Liver (tissue), 9 donors: Measurements from ENCODE around the gene TSC22D2. TPM values are rescaled to one million over a fixed set of nuclear protein-coding genes. Genes with fewer than 3 reads are reported as not detected.

Experiments
- DNase-seq: peaks from one replicate; pipeline ENCODE4 v3.0.0-alpha.2; 2017; ENCODE audit warnings: low spot score
- H3K27ac ChIP-seq, 2 donors: one replicate each; pipeline ENCODE4 v1.7.0; 2013; ENCODE audit warnings: inconsistent platforms in 2 of 2, low read length in 2 of 2, control low read depth in 1 of 2, low read depth in 1 of 2, mild to moderate bottlenecking in 1 of 2
- H3K27me3 ChIP-seq, 4 donors: one replicate each; pipeline versions ENCODE4 v1.6.1 to v1.7.0; 2013; ENCODE audit warnings: low read length in 3 of 4, inconsistent platforms in 1 of 4, mild to moderate bottlenecking in 1 of 4, moderate library complexity in 1 of 4; ENCODE audit not compliant: control insufficient read depth in 4 of 4, insufficient read depth in 4 of 4
- H3K36me3 ChIP-seq, 4 donors: one replicate each; pipeline versions ENCODE4 v1.6.1 to v1.7.0; 2013; ENCODE audit warnings: low read length in 3 of 4, mild to moderate bottlenecking in 3 of 4, low read depth in 1 of 4, moderate library complexity in 1 of 4; ENCODE audit not compliant: control insufficient read depth in 4 of 4, insufficient read depth in 3 of 4
- H3K4me1 ChIP-seq, 4 donors: one replicate each; pipeline versions ENCODE4 v1.6.1 to v1.7.0; 2013; ENCODE audit warnings: low read length in 3 of 4, mild to moderate bottlenecking in 3 of 4, moderate library complexity in 1 of 4; ENCODE audit not compliant: control insufficient read depth in 4 of 4, insufficient read depth in 4 of 4
- H3K4me3 ChIP-seq, 3 donors: one replicate each; pipeline versions ENCODE4 v1.6.1 to v1.7.0; 2013; ENCODE audit warnings: low read length in 3 of 3, control low read depth in 1 of 3, low read depth in 1 of 3, mild to moderate bottlenecking in 1 of 3
- H3K9ac ChIP-seq, 2 donors: one replicate each; pipeline ENCODE4 v1.7.0; 2013; ENCODE audit warnings: low read length in 2 of 2, mild to moderate bottlenecking in 2 of 2, moderate library complexity in 2 of 2, control low read depth in 1 of 2, low read depth in 1 of 2
- H3K9me3 ChIP-seq, 4 donors: one replicate each; pipeline versions ENCODE4 v1.6.1 to v1.7.0; 2013; ENCODE audit warnings: low read length in 3 of 4; ENCODE audit not compliant: control insufficient read depth in 4 of 4
- CTCF ChIP-seq: fragments of 150-350 bp; IDR thresholded peaks from 2 replicates; pipeline ENCODE4 v1.5.1; 2017; ENCODE audit warnings: improper control_type of control experiment, low read depth, low read length; ENCODE audit not compliant: missing input control
- FOXA1 ChIP-seq: IDR thresholded peaks from 2 replicates; pipeline ENCODE4 v1.6.1; 2016; ENCODE audit warnings: antibody characterized with exemption
- FOXA2 ChIP-seq: IDR thresholded peaks from 2 replicates; pipeline ENCODE4 v1.6.1; 2016; ENCODE audit warnings: antibody characterized with exemption
- GABPA ChIP-seq, 2 donors: IDR thresholded peaks in 1 of 2; conservative IDR thresholded peaks in 1 of 2; 2 replicates each; pipeline ENCODE4 v1.6.1; 2016; ENCODE audit warnings: antibody characterized with exemption in 2 of 2, mild to moderate bottlenecking in 1 of 2, moderate library complexity in 1 of 2
- HNF4A ChIP-seq, 2 donors: conservative IDR thresholded peaks; 2 replicates each; pipeline ENCODE4 v1.6.1; 2016; ENCODE audit warnings: antibody characterized with exemption in 2 of 2, mild to moderate bottlenecking in 2 of 2
- HNF4G ChIP-seq: IDR thresholded peaks from 2 replicates; pipeline ENCODE4 v1.6.1; 2016; ENCODE audit warnings: antibody characterized with exemption
- JUND ChIP-seq, 2 donors: IDR thresholded peaks; 2 replicates each; pipeline ENCODE4 v1.6.1; 2016; ENCODE audit warnings: antibody characterized with exemption in 2 of 2
- NR2F2 ChIP-seq: IDR thresholded peaks from 2 replicates; pipeline ENCODE4 v1.6.1; 2016; ENCODE audit warnings: antibody characterized with exemption
- RXRA ChIP-seq, 2 donors: IDR thresholded peaks; 2 replicates each; pipeline ENCODE4 v1.6.1; 2017 to 2018; ENCODE audit warnings: antibody characterized with exemption in 2 of 2, mild to moderate bottlenecking in 1 of 2
- SP1 ChIP-seq: IDR thresholded peaks from 2 replicates; pipeline ENCODE4 v1.6.1; 2018; ENCODE audit warnings: antibody characterized with exemption, mild to moderate bottlenecking
- TAF1 ChIP-seq: conservative IDR thresholded peaks from 2 replicates; pipeline ENCODE4 v1.6.1; 2016; ENCODE audit warnings: antibody characterized with exemption, mild to moderate bottlenecking
- YY1 ChIP-seq: IDR thresholded peaks from 2 replicates; pipeline ENCODE4 v1.6.1; 2016; ENCODE audit warnings: antibody characterized with exemption, mild to moderate bottlenecking
- WGBS: extraction: QIAGEN DNeasy Blood & Tissue Kit; methylation state at CpG from one replicate; pipeline ENCODE4 v1.1.7; 2013; 5-methylcytosine and 5-hydroxymethylcytosine counted together
- polyA plus RNA-seq, 2 donors: library from polyadenylated mRNA; stranded (reverse) in 1 of 2; unstranded in 1 of 2; fragments of 200-250 nt in 1 of 2; fragments of >200 nt in 1 of 2; fragmentation: Nextera tagmentation in 1 of 2; extraction: Ambion mirVana in 1 of 2; gene quantifications; one replicate each; pipeline versions ENCODE4 v1.2.1 to v1.2.3, GENCODE V29; 2013 to 2015
- total RNA-seq, 2 donors: library from RNA; depleted of rRNA; stranded (reverse); fragments of >200 nt; gene quantifications; one replicate each; pipeline ENCODE4 v1.2.3, GENCODE V29; 2014
- TF ChIP-seq, protein P1 (sequence below): IDR thresholded peaks from 2 replicates; pipeline ENCODE4 v1.6.1; 2016; ENCODE audit warnings: antibody characterized with exemption, mild to moderate bottlenecking
- donor health status: healthy.
- donor health status: healthy.
- donor health status: healthy.
- donor health status: healthy.
- donor health status: healthy.

Gene TSC22D2
- total and polyA plus RNA-seq, 4 donors: 4.0 to 9.6 (median 7.8) TPM

DNA sequence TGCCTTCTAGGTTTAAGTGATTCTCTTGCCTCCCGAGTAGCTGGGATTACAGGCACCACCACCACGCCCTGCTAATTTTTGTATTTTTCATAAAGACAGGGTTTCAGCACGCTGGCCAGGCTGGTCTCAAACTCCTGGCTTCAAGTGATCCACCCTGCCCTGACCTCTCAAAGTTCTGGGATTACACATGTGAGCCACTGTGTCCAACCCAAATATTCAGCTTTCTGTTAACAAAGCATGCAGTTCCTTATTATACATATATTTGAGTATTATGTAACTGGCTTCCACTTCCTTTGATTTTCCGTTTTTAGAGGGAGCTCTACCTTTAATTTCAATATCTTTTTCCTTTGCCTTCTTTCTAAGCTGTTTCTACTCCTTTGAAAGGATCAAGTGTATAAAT, 26.1 kb downstream of the TSC22D2 start:
- Histone ChIP-seq H3K4me3 (no peak overlapping the region), H3K27me3 (no peaks in the 10 kb centered on the region), H3K27ac (no peak overlapping the region), H3K4me1 (peaks cover 2 to 6% (median 4%) of the 10 kb centered on the region in 4 donors), H3K36me3 (no peaks in the 10 kb centered on the region), H3K9me3 (no peaks in the 10 kb centered on the region), H3K9ac (no peak overlapping the region)
- TF ChIP-seq RXRA (IDR thresholded peaks at IDR 0.05) (no peak), HNF4G (no peak), SP1 (no peak), TAF1 (no peak), HNF4A (conservative IDR thresholded peaks at IDR 0.05) (no peak), FOXA2 (no peak), YY1 (no peak), FOXA1 (no peak), GABPA (IDR thresholded peaks at IDR 0.05 in 1 of 2, conservative IDR thresholded peaks at IDR 0.05 in 1 of 2) (no peak), CTCF (no peak)
- TF ChIP-seq, protein P1, sequence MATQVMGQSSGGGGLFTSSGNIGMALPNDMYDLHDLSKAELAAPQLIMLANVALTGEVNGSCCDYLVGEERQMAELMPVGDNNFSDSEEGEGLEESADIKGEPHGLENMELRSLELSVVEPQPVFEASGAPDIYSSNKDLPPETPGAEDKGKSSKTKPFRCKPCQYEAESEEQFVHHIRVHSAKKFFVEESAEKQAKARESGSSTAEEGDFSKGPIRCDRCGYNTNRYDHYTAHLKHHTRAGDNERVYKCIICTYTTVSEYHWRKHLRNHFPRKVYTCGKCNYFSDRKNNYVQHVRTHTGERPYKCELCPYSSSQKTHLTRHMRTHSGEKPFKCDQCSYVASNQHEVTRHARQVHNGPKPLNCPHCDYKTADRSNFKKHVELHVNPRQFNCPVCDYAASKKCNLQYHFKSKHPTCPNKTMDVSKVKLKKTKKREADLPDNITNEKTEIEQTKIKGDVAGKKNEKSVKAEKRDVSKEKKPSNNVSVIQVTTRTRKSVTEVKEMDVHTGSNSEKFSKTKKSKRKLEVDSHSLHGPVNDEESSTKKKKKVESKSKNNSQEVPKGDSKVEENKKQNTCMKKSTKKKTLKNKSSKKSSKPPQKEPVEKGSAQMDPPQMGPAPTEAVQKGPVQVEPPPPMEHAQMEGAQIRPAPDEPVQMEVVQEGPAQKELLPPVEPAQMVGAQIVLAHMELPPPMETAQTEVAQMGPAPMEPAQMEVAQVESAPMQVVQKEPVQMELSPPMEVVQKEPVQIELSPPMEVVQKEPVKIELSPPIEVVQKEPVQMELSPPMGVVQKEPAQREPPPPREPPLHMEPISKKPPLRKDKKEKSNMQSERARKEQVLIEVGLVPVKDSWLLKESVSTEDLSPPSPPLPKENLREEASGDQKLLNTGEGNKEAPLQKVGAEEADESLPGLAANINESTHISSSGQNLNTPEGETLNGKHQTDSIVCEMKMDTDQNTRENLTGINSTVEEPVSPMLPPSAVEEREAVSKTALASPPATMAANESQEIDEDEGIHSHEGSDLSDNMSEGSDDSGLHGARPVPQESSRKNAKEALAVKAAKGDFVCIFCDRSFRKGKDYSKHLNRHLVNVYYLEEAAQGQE: no peak
- no peak for DNase-seq
- 82% methylated on average over 4 of the region's 4 CpGs for WGBS

DNA sequence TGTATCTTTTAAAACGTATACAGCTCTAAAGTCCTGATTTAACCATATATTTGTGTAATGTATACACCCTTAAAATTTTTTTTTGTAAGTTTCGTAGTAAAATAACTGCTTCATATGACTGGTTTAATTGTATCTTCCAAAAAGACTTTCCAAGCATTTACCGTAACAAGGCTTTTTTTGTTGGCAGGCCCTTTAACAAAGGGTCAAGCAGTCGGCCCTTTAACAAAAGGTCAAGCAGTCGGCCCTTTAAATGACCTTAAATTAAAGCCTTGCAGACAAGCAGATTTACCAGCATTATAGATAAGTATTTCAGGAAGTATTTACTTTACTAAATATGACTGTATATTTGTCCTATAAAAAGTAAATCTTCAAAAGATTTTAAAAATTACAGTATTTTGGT, 28.1 kb downstream of the TSC22D2 start:
- DNase-seq: no peak
- WGBS: 67% methylated on average over 5 of the region's 5 CpGs
- H3K4me1 ChIP-seq: peaks cover 2 to 14% (median 7%) of the 10 kb centered on the region in 4 donors
- H3K36me3 ChIP-seq: no peaks in the 10 kb centered on the region
- no peaks in the 10 kb centered on the region for H3K27me3 ChIP-seq
- H3K9me3 ChIP-seq: no peaks in the 10 kb centered on the region
- no peak overlapping the region for H3K27ac ChIP-seq
- no peak overlapping the region for H3K4me3 ChIP-seq
- TF ChIP-seq NR2F2: peak; percentile 92
- no peak for TF ChIP-seq JUND (IDR thresholded peaks at IDR 0.05)
- peak in 1 of 2 donors; percentile 37 for TF ChIP-seq RXRA (IDR thresholded peaks at IDR 0.05)
- H3K9ac ChIP-seq: peak overlapping the region in 1 of 2 donors; percentile 28

DNA sequence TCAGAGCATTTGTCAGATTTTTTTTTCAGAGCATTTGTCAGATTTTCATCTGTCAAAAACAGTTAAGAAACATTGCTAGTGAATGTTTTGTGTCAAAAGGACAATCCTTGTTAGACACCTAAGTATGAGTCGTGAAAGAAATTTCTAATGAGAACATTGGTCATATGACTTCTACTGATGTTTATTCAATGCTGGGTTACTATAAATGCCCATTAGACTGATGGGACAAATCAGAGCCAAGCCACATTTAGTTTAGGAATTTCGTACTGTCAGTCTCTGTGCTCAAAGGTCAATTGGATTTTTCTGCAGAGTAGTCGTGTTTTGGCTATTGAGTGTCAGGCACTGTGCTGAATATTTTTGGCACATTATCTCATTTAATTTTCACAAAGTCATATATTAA, 31.6 kb downstream of the TSC22D2 start:
- TF ChIP-seq SP1 (peak; percentile 22), FOXA1 (no peak), HNF4A (conservative IDR thresholded peaks at IDR 0.05) (peak; percentile 39 to 62), FOXA2 (peak; percentile 16), RXRA (IDR thresholded peaks at IDR 0.05) (peak in 1 of 2 donors; percentile 15)
- no peak for DNase-seq
- peaks cover 0 to 14% (median 4%) of the 10 kb centered on the region in 4 donors for H3K4me1 ChIP-seq
- H3K4me3 ChIP-seq: no peak overlapping the region
- H3K27ac ChIP-seq: no peak overlapping the region
- 55% methylated on average over 3 of the region's 3 CpGs for WGBS
- H3K9ac ChIP-seq: no peak overlapping the region
- peaks cover 0 to 12% (median 4%) of the 10 kb centered on the region in 4 donors for H3K36me3 ChIP-seq
- no peaks in the 10 kb centered on the region for H3K9me3 ChIP-seq
- H3K27me3 ChIP-seq: no peaks in the 10 kb centered on the region
